OCI-LY7 (cell line): Measurements from ENCODE around the gene PITX2.

ENCODE experiments used
- EZH2phosphoT487 ChIP-seq: fragments of 200-600 bp; sonication (generic); IDR thresholded peaks from 2 replicates; pipeline ENCODE4 v1.6.1; 2018; ENCODE audit warnings: low read depth, borderline replicate concordance, mild to moderate bottlenecking, mixed run types, antibody characterized with exemption, low read length, moderate library complexity, mixed read lengths
- TF ChIP-seq, protein P1 (sequence below): fragments of 200-600 bp; sonication (generic); conservative IDR thresholded peaks from 2 replicates; pipeline ENCODE4 v1.5.1; 2014; ENCODE audit warnings: mild to moderate bottlenecking, antibody characterized with exemption, low read length, moderate library complexity, mixed read lengths

DNA sequence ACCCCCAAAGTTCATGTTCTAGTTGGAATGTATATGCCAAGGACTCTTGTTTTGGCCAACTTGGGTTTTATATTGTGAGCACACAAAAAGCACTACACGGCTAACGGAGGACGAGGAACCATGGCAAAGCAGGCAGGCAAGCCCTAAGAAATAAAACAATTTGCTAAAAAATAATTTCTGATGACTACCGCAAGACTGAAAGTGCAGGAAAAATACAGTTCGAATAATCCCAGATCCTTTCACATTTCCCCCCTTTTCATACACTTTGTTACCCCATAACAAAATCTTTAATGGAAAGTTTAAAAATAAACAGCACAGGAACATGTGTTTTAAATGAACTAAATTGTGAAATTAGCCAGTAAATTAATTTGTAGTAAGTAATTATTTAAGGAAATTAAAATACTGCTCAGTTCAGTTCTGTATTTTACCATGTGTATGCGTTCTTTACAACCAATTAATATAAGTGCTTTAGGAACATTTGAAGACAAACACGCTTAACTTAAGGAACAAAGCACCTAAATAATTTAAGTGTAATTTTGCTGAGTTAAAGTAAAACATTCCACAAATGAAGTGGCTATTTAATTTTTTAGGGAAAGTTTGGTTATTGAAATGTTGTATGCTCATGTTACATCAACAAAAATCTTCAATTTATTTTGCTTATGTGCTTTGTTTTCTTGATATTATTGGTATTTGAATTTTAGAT lies 12.4 kb upstream of the PITX2 start:
- TF ChIP-seq, protein P1, sequence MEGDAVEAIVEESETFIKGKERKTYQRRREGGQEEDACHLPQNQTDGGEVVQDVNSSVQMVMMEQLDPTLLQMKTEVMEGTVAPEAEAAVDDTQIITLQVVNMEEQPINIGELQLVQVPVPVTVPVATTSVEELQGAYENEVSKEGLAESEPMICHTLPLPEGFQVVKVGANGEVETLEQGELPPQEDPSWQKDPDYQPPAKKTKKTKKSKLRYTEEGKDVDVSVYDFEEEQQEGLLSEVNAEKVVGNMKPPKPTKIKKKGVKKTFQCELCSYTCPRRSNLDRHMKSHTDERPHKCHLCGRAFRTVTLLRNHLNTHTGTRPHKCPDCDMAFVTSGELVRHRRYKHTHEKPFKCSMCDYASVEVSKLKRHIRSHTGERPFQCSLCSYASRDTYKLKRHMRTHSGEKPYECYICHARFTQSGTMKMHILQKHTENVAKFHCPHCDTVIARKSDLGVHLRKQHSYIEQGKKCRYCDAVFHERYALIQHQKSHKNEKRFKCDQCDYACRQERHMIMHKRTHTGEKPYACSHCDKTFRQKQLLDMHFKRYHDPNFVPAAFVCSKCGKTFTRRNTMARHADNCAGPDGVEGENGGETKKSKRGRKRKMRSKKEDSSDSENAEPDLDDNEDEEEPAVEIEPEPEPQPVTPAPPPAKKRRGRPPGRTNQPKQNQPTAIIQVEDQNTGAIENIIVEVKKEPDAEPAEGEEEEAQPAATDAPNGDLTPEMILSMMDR: no peak
- TF ChIP-seq EZH2phosphoT487: no peak
